ENCODE data around the gene HS6ST3.

HS6ST3 gene

DNA sequence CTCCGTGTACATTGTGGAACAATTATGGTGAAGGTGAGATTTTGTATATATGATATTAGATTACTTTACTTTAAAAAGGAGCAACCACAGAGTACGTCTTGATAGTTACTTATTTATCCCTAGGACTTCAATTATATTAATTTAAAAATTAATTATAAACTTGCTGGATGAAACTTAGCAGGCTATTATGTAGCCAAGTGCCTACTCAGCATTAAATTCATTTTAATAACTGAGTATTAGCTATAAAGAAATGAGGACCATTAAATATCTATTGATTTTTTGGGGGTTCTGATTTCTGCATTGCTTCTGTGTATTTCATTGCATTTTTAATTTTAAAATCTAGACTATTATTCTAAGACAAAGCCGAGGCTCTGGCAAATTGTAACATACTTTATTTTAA is 109.4 kb downstream of the HS6ST3 start:
- H3K4me3 ChIP-seq (replicated peaks; ENCODE audit: low read depth, low read length), result no peak overlapping the region
- no peak for DNase-seq (ENCODE audit: low read depth)
- TF ChIP-seq, protein P1, sequence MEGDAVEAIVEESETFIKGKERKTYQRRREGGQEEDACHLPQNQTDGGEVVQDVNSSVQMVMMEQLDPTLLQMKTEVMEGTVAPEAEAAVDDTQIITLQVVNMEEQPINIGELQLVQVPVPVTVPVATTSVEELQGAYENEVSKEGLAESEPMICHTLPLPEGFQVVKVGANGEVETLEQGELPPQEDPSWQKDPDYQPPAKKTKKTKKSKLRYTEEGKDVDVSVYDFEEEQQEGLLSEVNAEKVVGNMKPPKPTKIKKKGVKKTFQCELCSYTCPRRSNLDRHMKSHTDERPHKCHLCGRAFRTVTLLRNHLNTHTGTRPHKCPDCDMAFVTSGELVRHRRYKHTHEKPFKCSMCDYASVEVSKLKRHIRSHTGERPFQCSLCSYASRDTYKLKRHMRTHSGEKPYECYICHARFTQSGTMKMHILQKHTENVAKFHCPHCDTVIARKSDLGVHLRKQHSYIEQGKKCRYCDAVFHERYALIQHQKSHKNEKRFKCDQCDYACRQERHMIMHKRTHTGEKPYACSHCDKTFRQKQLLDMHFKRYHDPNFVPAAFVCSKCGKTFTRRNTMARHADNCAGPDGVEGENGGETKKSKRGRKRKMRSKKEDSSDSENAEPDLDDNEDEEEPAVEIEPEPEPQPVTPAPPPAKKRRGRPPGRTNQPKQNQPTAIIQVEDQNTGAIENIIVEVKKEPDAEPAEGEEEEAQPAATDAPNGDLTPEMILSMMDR (IDR thresholded peaks at IDR 0.05; ENCODE audit: low read length, missing control alignments), result no peak

DNA sequence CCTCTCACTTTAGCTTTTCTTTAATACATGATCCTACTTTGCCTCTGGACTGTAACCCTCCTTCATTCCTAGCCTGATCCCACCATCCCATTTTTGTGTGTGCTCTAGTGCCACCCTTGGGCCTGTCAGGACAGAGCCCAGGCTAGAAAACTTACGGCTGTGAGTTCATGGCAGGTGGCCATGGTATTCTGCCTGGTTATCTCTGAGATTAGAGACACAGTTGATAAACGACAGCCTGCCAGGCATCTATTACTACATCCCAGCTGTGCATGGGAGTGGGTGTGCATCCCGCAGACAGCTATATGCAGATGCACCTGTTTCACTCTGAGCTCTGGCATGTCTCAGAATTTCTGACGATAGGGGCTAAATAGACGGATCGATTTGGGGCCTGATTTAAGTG is 110.9 kb downstream of the HS6ST3 start:
- TF ChIP-seq, protein P1 (IDR thresholded peaks at IDR 0.05; ENCODE audit: low read length, missing control alignments), result no peak
- H3K4me3 ChIP-seq (replicated peaks; ENCODE audit: low read depth, low read length), result no peak overlapping the region
- DNase-seq (ENCODE audit: low read depth), result no peak

- H3K4me3 ChIP-seq (replicated peaks; ENCODE audit: low read depth, low read length), result no peak overlapping the region
- DNase-seq (ENCODE audit: low read depth), result no peak
- TF ChIP-seq, protein P1 (IDR thresholded peaks at IDR 0.05; ENCODE audit: low read length, missing control alignments), result no peak
These were observed 112.4 kb downstream of the HS6ST3 start for GRCh38 chr13:96202315-96202714.

DNA sequence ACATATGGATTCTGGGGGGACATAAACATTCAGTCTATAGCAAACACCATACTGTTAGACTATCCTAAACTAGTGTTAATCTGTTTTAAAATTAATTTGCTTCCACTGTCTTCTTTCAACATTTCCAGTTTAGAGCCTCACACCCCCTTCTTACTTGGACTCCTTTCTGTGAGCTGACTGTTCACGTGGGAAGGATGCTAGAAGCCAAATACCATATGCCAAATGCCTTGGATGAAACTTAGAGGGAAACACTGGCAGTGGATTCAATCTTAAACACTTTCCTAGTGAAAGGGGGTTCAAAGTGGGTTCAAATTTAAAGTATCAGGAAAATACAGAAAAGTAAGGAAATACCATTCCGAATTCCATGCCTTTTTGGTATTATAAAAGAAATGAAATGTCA is 113.6 kb downstream of the HS6ST3 start:
- TF ChIP-seq, protein P1 (IDR thresholded peaks at IDR 0.05; ENCODE audit: low read length, missing control alignments), result no peak
- DNase-seq (ENCODE audit: low read depth), result no peak
- H3K4me3 ChIP-seq (replicated peaks; ENCODE audit: low read depth, low read length), result no peak overlapping the region

- peak; percentile 5 for DNase-seq (ENCODE audit: low read depth)
- H3K4me3 ChIP-seq (replicated peaks; ENCODE audit: low read depth, low read length), result no peak overlapping the region
- TF ChIP-seq, protein P1 (IDR thresholded peaks at IDR 0.05; ENCODE audit: low read length, missing control alignments), result no peak
These were observed 125.0 kb downstream of the HS6ST3 start for GRCh38 chr13:96214824-96215445.

GRCh38 chr13:96216543-96216942 is 126.6 kb downstream of the HS6ST3 start:
- no peak for DNase-seq (ENCODE audit: low read depth)
- TF ChIP-seq, protein P1 (IDR thresholded peaks at IDR 0.05; ENCODE audit: low read length, missing control alignments), result no peak
- no peak overlapping the region for H3K4me3 ChIP-seq (replicated peaks; ENCODE audit: low read depth, low read length)

- no peak for DNase-seq (ENCODE audit: low read depth)
- TF ChIP-seq, protein P1 (IDR thresholded peaks at IDR 0.05; ENCODE audit: low read length, missing control alignments), result no peak
- no peak overlapping the region for H3K4me3 ChIP-seq (replicated peaks; ENCODE audit: low read depth, low read length)
These were observed 128.6 kb downstream of the HS6ST3 start for GRCh38 chr13:96218475-96218874.
